ENCODE data around the gene HDX. TPM values are rescaled to one million over a fixed set of nuclear protein-coding genes. Genes with fewer than 3 reads are reported as not detected.
A peak's percentile ranks its signal among the peaks of the same experiment; 100 is the strongest.
"Not testable (repeated sequence)": the region's sequence is repeated elsewhere in the genome, so short reads cannot be mapped to it uniquely, and the experiment has no call there.

The HDX gene
- total RNA-seq (ENCODE audit: unreplicated experiment), result 14.3 TPM
- long read RNA-seq, partial matches to known transcripts, result 0 of 3 reads
- long read RNA-seq, other reads (novel, unspliced or antisense), result 2 of 3 reads

- Mint-ChIP-seq H3K9me3 (ENCODE audit: unreplicated experiment) (peaks cover 8% of the 10 kb centered on the region), H3K27ac (ENCODE audit: unreplicated experiment) (peak within 1 kb of the TSS; percentile 99), H3K27me3 (ENCODE audit: unreplicated experiment) (peaks cover 7% of the 10 kb centered on the region), H3K36me3 (ENCODE audit: unreplicated experiment) (no peaks in the 10 kb centered on the region), H3K4me3 (ENCODE audit: unreplicated experiment) (peak within 1 kb of the TSS; percentile 92), H3K4me1 (ENCODE audit: low read depth, unreplicated experiment) (peaks cover 7% of the 10 kb centered on the region)
- TF ChIP-seq, protein P1, sequence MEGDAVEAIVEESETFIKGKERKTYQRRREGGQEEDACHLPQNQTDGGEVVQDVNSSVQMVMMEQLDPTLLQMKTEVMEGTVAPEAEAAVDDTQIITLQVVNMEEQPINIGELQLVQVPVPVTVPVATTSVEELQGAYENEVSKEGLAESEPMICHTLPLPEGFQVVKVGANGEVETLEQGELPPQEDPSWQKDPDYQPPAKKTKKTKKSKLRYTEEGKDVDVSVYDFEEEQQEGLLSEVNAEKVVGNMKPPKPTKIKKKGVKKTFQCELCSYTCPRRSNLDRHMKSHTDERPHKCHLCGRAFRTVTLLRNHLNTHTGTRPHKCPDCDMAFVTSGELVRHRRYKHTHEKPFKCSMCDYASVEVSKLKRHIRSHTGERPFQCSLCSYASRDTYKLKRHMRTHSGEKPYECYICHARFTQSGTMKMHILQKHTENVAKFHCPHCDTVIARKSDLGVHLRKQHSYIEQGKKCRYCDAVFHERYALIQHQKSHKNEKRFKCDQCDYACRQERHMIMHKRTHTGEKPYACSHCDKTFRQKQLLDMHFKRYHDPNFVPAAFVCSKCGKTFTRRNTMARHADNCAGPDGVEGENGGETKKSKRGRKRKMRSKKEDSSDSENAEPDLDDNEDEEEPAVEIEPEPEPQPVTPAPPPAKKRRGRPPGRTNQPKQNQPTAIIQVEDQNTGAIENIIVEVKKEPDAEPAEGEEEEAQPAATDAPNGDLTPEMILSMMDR (IDR thresholded peaks at IDR 0.05; ENCODE audit: partially characterized antibody, unreplicated experiment), result no peak
- DNase-seq, result peak; percentile 86
These were observed at the start of gene HDX for GRCh38 chrX:84501798-84502628. Gene HDX (minus strand): TSS chrX:84502453. CDS start chrX:84475397, 27,056 bp downstream.

DNA sequence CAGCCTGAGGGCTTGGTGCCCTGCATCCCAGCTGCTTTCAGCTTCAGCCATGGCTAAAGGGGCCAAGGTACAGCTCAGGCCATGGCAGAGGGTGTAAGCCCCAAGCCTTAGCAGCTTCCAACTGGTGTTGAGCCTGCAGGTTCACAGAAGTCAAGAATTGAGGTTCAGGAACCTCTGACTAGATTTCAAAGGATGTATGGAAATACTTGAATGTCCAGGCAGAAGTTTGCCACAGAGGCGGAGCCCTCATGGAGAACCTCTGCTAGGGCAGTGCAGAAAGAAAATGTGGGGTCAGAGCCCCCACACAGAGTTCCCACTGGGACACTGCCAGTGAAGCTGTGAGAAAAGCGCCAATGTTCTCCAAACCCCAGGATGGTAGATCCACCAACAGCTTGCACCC, 39.1 kb upstream of the HDX start:
- H3K4me1 Mint-ChIP-seq (ENCODE audit: low read depth, unreplicated experiment); H3K27ac Mint-ChIP-seq (ENCODE audit: unreplicated experiment); DNase-seq; H3K4me3 Mint-ChIP-seq (ENCODE audit: unreplicated experiment); H3K9me3 Mint-ChIP-seq (ENCODE audit: unreplicated experiment); H3K36me3 Mint-ChIP-seq (ENCODE audit: unreplicated experiment); H3K27me3 Mint-ChIP-seq (ENCODE audit: unreplicated experiment): not testable (repeated sequence)

DNA sequence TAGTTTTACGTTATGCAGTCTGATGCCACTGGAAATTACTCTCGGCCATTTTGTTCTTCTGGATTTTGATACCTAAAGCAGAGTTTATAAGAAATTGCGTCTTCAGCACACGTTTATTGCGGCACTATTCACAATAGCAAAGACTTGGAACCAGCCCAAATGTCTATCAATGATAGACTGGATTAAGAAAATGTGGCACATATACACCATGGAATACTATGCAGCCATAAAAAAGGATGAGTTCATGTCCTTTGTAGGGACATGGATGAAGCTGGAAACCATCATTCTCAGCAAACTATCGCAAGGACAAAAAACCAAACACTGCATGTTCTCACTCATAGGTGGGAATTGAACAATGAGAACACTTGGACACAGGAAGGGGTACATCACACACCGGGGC, 35.4 kb upstream of the HDX start:
- not testable (repeated sequence) for DNase-seq; H3K27me3 Mint-ChIP-seq (ENCODE audit: unreplicated experiment); H3K4me1 Mint-ChIP-seq (ENCODE audit: low read depth, unreplicated experiment); H3K4me3 Mint-ChIP-seq (ENCODE audit: unreplicated experiment); H3K9me3 Mint-ChIP-seq (ENCODE audit: unreplicated experiment); H3K27ac Mint-ChIP-seq (ENCODE audit: unreplicated experiment); H3K36me3 Mint-ChIP-seq (ENCODE audit: unreplicated experiment)

DNA sequence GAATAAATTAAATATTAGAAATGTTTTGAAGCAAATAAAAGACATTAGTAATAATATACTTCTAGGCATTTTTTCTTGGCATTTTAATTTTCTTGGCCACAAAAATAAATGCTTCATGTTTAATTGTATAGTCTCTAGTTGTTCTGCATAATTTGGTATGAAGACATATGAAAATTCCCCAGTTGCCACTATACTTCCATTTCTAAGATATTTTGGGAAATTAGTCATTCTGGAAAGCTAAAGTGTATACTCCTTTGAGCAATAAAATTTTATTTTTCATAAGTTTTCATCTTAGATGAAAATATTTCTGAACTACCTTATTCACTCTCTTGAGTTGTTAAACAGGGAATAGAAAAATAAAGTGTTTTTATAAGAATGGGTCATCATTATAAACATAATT, 13.8 kb downstream of the HDX start:
- no peak for DNase-seq
- Mint-ChIP-seq H3K36me3 (ENCODE audit: unreplicated experiment) (no peaks in the 10 kb centered on the region), H3K27ac (ENCODE audit: unreplicated experiment) (no peak overlapping the region), H3K27me3 (ENCODE audit: unreplicated experiment) (no peaks in the 10 kb centered on the region), H3K4me3 (ENCODE audit: unreplicated experiment) (no peak overlapping the region), H3K4me1 (ENCODE audit: low read depth, unreplicated experiment) (no peaks in the 10 kb centered on the region), H3K9me3 (ENCODE audit: unreplicated experiment) (peaks cover 2% of the 10 kb centered on the region)
- TF ChIP-seq, protein P1 (IDR thresholded peaks at IDR 0.05; ENCODE audit: partially characterized antibody, unreplicated experiment), result no peak

- no peak for DNase-seq
- Mint-ChIP-seq H3K27ac (ENCODE audit: unreplicated experiment) (no peak overlapping the region), H3K4me1 (ENCODE audit: low read depth, unreplicated experiment) (no peaks in the 10 kb centered on the region), H3K27me3 (ENCODE audit: unreplicated experiment) (no peaks in the 10 kb centered on the region), H3K4me3 (ENCODE audit: unreplicated experiment) (no peak overlapping the region), H3K36me3 (ENCODE audit: unreplicated experiment) (peaks cover 2% of the 10 kb centered on the region), H3K9me3 (ENCODE audit: unreplicated experiment) (peaks cover 2% of the 10 kb centered on the region)
- TF ChIP-seq, protein P1 (IDR thresholded peaks at IDR 0.05; ENCODE audit: partially characterized antibody, unreplicated experiment), result no peak
These were observed 14.6 kb downstream of the HDX start for GRCh38 chrX:84487365-84488353.

Measured in glutamatergic neuron (in vitro differentiated cells).